Activated naive CD4-positive, alpha-beta T cell treated with anti-CD3 and anti-CD28 coated beads, Interleukin-2, amount 50 U/mL, for 16 hours (primary cell): ENCODE measurements around the gene SLC22A25.

Experiments
- DNase-seq: peaks from one replicate; pipeline ENCODE4 v3.0.0-alpha.2; 2020

SLC22A25 gene

GRCh38 chr11:63229815-63230214 lies 13.6 kb downstream of the SLC22A25 start:
- DNase-seq, result no peak

- DNase-seq, result no peak
These were observed 15.8 kb downstream of the SLC22A25 start for GRCh38 chr11:63227521-63228107.

- DNase-seq, result no peak
These were observed 16.8 kb downstream of the SLC22A25 start for GRCh38 chr11:63226488-63227114.

GRCh38 chr11:63214093-63214492 lies 29.3 kb downstream of the SLC22A25 start:
- DNase-seq, result no peak

- DNase-seq, result no peak
These were observed 30.7 kb downstream of the SLC22A25 start for GRCh38 chr11:63212742-63213141.

- DNase-seq, result no peak
These were observed 33.3 kb downstream of the SLC22A25 start for GRCh38 chr11:63210111-63210510.
